Ovary (tissue), 9 donors: ENCODE data around the gene CCK. TPM values are rescaled to one million over a fixed set of nuclear protein-coding genes. Genes with fewer than 3 reads are reported as not detected.

Experiments used
- DNase-seq, 5 donors: peaks; one replicate each; pipeline ENCODE4 v3.0.0-alpha.2; 2019 to 2020
- H3K27ac ChIP-seq, 2 donors: fragments of 200-600 bp; one replicate each; pipeline versions ENCODE4 v1.5.1 to v1.8.0; 2019 to 2022
- H3K27me3 ChIP-seq: fragments of 200-600 bp; one replicate; pipeline ENCODE4 v1.8.0; 2022
- H3K36me3 ChIP-seq: fragments of 200-600 bp; sonication (generic); one replicate; pipeline ENCODE4 v1.5.1; 2019
- H3K4me1 ChIP-seq: one replicate; pipeline ENCODE4 v1.8.1; 2013; ENCODE audit warnings: mild to moderate bottlenecking, moderate library complexity; ENCODE audit not compliant: insufficient read depth
- H3K4me3 ChIP-seq: fragments of 200-600 bp; sonication (generic); one replicate; pipeline ENCODE4 v1.5.1; 2017
- H3K9me3 ChIP-seq, 2 donors: fragments of 200-600 bp in 1 of 2; sonication (generic) in 1 of 2; one replicate each; pipeline versions ENCODE4 v1.5.1 to v1.8.1; 2013 to 2019; ENCODE audit warnings: mild to moderate bottlenecking in 1 of 2, moderate library complexity in 1 of 2
- EP300 ChIP-seq: sonication (generic); formaldehyde crosslinking; IDR thresholded peaks from one replicate; pipeline ENCODE4 v1.6.1; 2017; ENCODE audit warnings: antibody characterized with exemption
- POLR2A ChIP-seq: fragments of 450-650 bp; IDR thresholded peaks from one replicate; pipeline ENCODE4 v1.6.1; 2017; ENCODE audit warnings: antibody characterized with exemption, mild to moderate bottlenecking, moderate library complexity
- WGBS, 3 donors: extraction: QIAGEN DNeasy Blood & Tissue Kit in 1 of 3; methylation state at CpG; one replicate each; pipeline versions ENCODE4 v1.1.5 to v1.1.7; 2013 to 2017; 5-methylcytosine and 5-hydroxymethylcytosine counted together
- intact Hi-C, 4 donors: fragments of 100-400 bp; cut with DNase I; formaldehyde crosslinking; loops; one replicate each; pipeline versions ENCODE4 v1.11.0 to v1.15.1; 2022 to 2023
- polyA plus RNA-seq, 2 donors: library from polyadenylated mRNA; stranded (reverse); fragments of 200-250 nt in 1 of 2; fragments of 350-450 nt in 1 of 2; fragmentation: Illumina TruSeq in 1 of 2; extraction: RNeasy Lipid Tissue Mini Kit (QIAGEN cat#74804) in 1 of 2; gene quantifications; one replicate each; pipeline ENCODE4 v1.2.3, GENCODE V29; 2013 to 2014
- total RNA-seq, 7 donors: library from RNA; depleted of rRNA in 2 of 7; stranded (reverse); fragments of >200 nt in 2 of 7; fragmentation: NEBNext Ultra II Directional in 3 of 7; extraction: Animal tissue kit (Norgen Biotek cat#: 25700) in 3 of 7; gene quantifications; one replicate each; pipeline versions ENCODE4 v1.1.0 to v1.2.4, GENCODE V29; 2016 to 2023
- TF ChIP-seq, protein P1 (sequence below), 3 donors: fragments of 450-650 bp in 2 of 3; fragments of 200-600 bp in 1 of 3; IDR thresholded peaks; one replicate each; pipeline versions ENCODE4 v1.5.1 to v1.8.0; 2016 to 2022; ENCODE audit warnings: antibody characterized with exemption in 3 of 3, mild to moderate bottlenecking in 1 of 3
- donor health status: DM: no; HTN: no; CAD: no; lungs with moderate emphysema.
- donor health status: DM: no; HTN: no; CAD: no.
- donor health status: Bipolar disorder and iron deficiency.
- donor health status: DM: yes; HTN: yes; CAD: no.
- donor health status: DM: no; HTN: no; CAD: no.
- donor health status: DM: yes; HTN: yes; CAD: no.

Gene CCK
- total and polyA plus RNA-seq, 9 donors, result not detected

DNA sequence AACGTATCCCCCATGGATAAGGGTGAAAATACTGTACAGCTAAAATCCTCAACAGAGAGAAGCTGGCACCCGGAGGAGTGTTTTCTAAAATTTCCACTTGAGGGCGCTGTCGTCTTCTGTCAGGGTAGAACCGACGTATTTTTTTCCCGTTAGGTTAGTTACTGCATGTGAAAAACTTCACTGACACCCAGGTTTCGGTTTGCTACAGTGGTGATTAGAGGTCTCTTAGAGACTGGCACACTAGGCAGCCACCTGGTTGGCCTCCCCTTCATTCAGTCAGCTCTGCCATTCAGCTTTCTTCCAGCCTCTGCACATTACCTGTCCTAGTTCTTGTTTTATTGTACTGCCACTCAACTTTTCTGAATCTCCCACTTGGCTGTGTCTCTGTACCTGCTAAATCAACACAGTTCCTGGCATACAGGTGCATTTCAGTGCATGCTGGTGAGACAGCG, 18.4 kb downstream of the CCK start:
- Histone ChIP-seq H3K4me3 (no peak overlapping the region), H3K9me3 (no peaks in the 10 kb centered on the region), H3K36me3 (no peaks in the 10 kb centered on the region), H3K27me3 (no peaks in the 10 kb centered on the region), H3K4me1 (no peaks in the 10 kb centered on the region), H3K27ac (no peak overlapping the region)
- intact Hi-C loops, result no loop called here
- 7 to 9% (median 9%) methylated on average over 9 of the region's 9 CpGs for WGBS, 3 donors
- DNase-seq, result no peak
- TF ChIP-seq EP300 (no peak), POLR2A (no peak)
- TF ChIP-seq, protein P1, sequence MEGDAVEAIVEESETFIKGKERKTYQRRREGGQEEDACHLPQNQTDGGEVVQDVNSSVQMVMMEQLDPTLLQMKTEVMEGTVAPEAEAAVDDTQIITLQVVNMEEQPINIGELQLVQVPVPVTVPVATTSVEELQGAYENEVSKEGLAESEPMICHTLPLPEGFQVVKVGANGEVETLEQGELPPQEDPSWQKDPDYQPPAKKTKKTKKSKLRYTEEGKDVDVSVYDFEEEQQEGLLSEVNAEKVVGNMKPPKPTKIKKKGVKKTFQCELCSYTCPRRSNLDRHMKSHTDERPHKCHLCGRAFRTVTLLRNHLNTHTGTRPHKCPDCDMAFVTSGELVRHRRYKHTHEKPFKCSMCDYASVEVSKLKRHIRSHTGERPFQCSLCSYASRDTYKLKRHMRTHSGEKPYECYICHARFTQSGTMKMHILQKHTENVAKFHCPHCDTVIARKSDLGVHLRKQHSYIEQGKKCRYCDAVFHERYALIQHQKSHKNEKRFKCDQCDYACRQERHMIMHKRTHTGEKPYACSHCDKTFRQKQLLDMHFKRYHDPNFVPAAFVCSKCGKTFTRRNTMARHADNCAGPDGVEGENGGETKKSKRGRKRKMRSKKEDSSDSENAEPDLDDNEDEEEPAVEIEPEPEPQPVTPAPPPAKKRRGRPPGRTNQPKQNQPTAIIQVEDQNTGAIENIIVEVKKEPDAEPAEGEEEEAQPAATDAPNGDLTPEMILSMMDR (IDR thresholded peaks at IDR 0.05), result no peak

- no peaks in the 10 kb centered on the region for H3K4me1 ChIP-seq
- no peak overlapping the region for H3K27ac ChIP-seq
- no peaks in the 10 kb centered on the region for H3K36me3 ChIP-seq
- intact Hi-C loops, result no loop called here
- DNase-seq, result no peak
- WGBS, 3 donors, result 35 to 40% (median 40%) methylated on average over 1 of the region's 1 CpG
- TF ChIP-seq POLR2A (no peak), EP300 (no peak)
- TF ChIP-seq, protein P1 (IDR thresholded peaks at IDR 0.05), result no peak
- H3K4me3 ChIP-seq, result no peak overlapping the region
- H3K27me3 ChIP-seq, result no peaks in the 10 kb centered on the region
- no peaks in the 10 kb centered on the region for H3K9me3 ChIP-seq
Observed at GRCh38 chr3:42246091-42246490, 19.9 kb downstream of the CCK start.

DNA sequence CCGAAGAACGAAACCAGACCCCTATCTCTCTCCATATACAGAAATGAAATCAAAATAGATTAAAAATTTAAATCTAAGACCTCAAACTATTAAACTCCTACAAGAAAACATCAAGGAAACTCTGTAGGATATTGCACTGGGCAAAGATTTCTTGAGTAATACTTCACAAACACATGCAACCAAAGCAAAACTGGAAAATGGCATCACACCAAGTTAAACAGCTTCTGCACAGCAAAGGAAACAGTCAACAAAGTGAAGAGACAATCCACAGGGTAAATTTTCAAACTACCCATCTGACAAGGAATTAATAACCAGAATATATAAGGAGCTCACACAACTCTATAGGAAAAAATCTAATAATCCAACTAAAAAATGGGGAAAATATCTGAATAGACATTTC, 29.4 kb downstream of the CCK start:
- Histone ChIP-seq H3K36me3 (no peaks in the 10 kb centered on the region), H3K9me3 (no peaks in the 10 kb centered on the region), H3K4me1 (no peaks in the 10 kb centered on the region), H3K27me3 (no peaks in the 10 kb centered on the region), H3K4me3 (no peak overlapping the region), H3K27ac (no peak overlapping the region)
- no peak for DNase-seq
- intact Hi-C loops, result no loop called here
- 89 to 93% (median 92%) methylated on average over 2 of the region's 2 CpGs for WGBS, 3 donors
- TF ChIP-seq, protein P1 (IDR thresholded peaks at IDR 0.05), result no peak
- TF ChIP-seq EP300, result no peak
- no peak for TF ChIP-seq POLR2A

GRCh38 chr3:42235532-42235931, 30.5 kb downstream of the CCK start:
- no peak for DNase-seq
- H3K4me1 ChIP-seq, result no peaks in the 10 kb centered on the region
- H3K27me3 ChIP-seq, result no peaks in the 10 kb centered on the region
- TF ChIP-seq POLR2A, result no peak
- no peak for TF ChIP-seq EP300
- intact Hi-C loops, result no loop called here
- H3K27ac ChIP-seq, result no peak overlapping the region
- no peaks in the 10 kb centered on the region for H3K9me3 ChIP-seq
- no peak overlapping the region for H3K4me3 ChIP-seq
- no peaks in the 10 kb centered on the region for H3K36me3 ChIP-seq

- TF ChIP-seq EP300 (no peak), POLR2A (no peak)
- TF ChIP-seq, protein P1 (IDR thresholded peaks at IDR 0.05), result no peak
Observed at GRCh38 chr3:42230860-42231259, 35.1 kb downstream of the CCK start.

More at GRCh38 chr3:42230860-42231259, 35.1 kb downstream of the CCK start:
- no peak overlapping the region for H3K4me3 ChIP-seq
- H3K4me1 ChIP-seq, result no peaks in the 10 kb centered on the region
- H3K27me3 ChIP-seq, result no peaks in the 10 kb centered on the region
- H3K9me3 ChIP-seq, result no peaks in the 10 kb centered on the region
- no peaks in the 10 kb centered on the region for H3K36me3 ChIP-seq
- DNase-seq, result no peak
- intact Hi-C loops, result loop anchor here in 1 of 4 donors (5.0 kb wide), 1 partner anchor 211 kb away; no protein-coding TSS in a partner anchor
- no peak overlapping the region for H3K27ac ChIP-seq
- WGBS, 3 donors, result 72 to 90% (median 83%) methylated on average over 5 of the region's 5 CpGs
